Liver (tissue), 9 donors: Measurements from ENCODE around the gene CASTOR1. TPM values are rescaled to one million over a fixed set of nuclear protein-coding genes. Genes with fewer than 3 reads are reported as not detected.

Experiments used
- DNase-seq: peaks from one replicate; pipeline ENCODE4 v3.0.0-alpha.2; 2017; ENCODE audit warnings: low spot score
- H3K27ac ChIP-seq, 2 donors: one replicate each; pipeline ENCODE4 v1.7.0; 2013; ENCODE audit warnings: inconsistent platforms in 2 of 2, low read length in 2 of 2, control low read depth in 1 of 2, low read depth in 1 of 2, mild to moderate bottlenecking in 1 of 2
- H3K27me3 ChIP-seq, 4 donors: one replicate each; pipeline versions ENCODE4 v1.6.1 to v1.7.0; 2013; ENCODE audit warnings: low read length in 3 of 4, inconsistent platforms in 1 of 4, mild to moderate bottlenecking in 1 of 4, moderate library complexity in 1 of 4; ENCODE audit not compliant: control insufficient read depth in 4 of 4, insufficient read depth in 4 of 4
- H3K36me3 ChIP-seq, 4 donors: one replicate each; pipeline versions ENCODE4 v1.6.1 to v1.7.0; 2013; ENCODE audit warnings: low read length in 3 of 4, mild to moderate bottlenecking in 3 of 4, low read depth in 1 of 4, moderate library complexity in 1 of 4; ENCODE audit not compliant: control insufficient read depth in 4 of 4, insufficient read depth in 3 of 4
- H3K4me1 ChIP-seq, 4 donors: one replicate each; pipeline versions ENCODE4 v1.6.1 to v1.7.0; 2013; ENCODE audit warnings: low read length in 3 of 4, mild to moderate bottlenecking in 3 of 4, moderate library complexity in 1 of 4; ENCODE audit not compliant: control insufficient read depth in 4 of 4, insufficient read depth in 4 of 4
- H3K4me3 ChIP-seq, 3 donors: one replicate each; pipeline versions ENCODE4 v1.6.1 to v1.7.0; 2013; ENCODE audit warnings: low read length in 3 of 3, control low read depth in 1 of 3, low read depth in 1 of 3, mild to moderate bottlenecking in 1 of 3
- H3K9ac ChIP-seq, 2 donors: one replicate each; pipeline ENCODE4 v1.7.0; 2013; ENCODE audit warnings: low read length in 2 of 2, mild to moderate bottlenecking in 2 of 2, moderate library complexity in 2 of 2, control low read depth in 1 of 2, low read depth in 1 of 2
- H3K9me3 ChIP-seq, 4 donors: one replicate each; pipeline versions ENCODE4 v1.6.1 to v1.7.0; 2013; ENCODE audit warnings: low read length in 3 of 4; ENCODE audit not compliant: control insufficient read depth in 4 of 4
- FOXA2 ChIP-seq: IDR thresholded peaks from 2 replicates; pipeline ENCODE4 v1.6.1; 2016; ENCODE audit warnings: antibody characterized with exemption
- HNF4A ChIP-seq, 2 donors: conservative IDR thresholded peaks; 2 replicates each; pipeline ENCODE4 v1.6.1; 2016; ENCODE audit warnings: antibody characterized with exemption in 2 of 2, mild to moderate bottlenecking in 2 of 2
- HNF4G ChIP-seq: IDR thresholded peaks from 2 replicates; pipeline ENCODE4 v1.6.1; 2016; ENCODE audit warnings: antibody characterized with exemption
- YY1 ChIP-seq: IDR thresholded peaks from 2 replicates; pipeline ENCODE4 v1.6.1; 2016; ENCODE audit warnings: antibody characterized with exemption, mild to moderate bottlenecking
- WGBS: extraction: QIAGEN DNeasy Blood & Tissue Kit; methylation state at CpG from one replicate; pipeline ENCODE4 v1.1.7; 2013; 5-methylcytosine and 5-hydroxymethylcytosine counted together
- polyA plus RNA-seq, 2 donors: library from polyadenylated mRNA; stranded (reverse) in 1 of 2; unstranded in 1 of 2; fragments of 200-250 nt in 1 of 2; fragments of >200 nt in 1 of 2; fragmentation: Nextera tagmentation in 1 of 2; extraction: Ambion mirVana in 1 of 2; gene quantifications; one replicate each; pipeline versions ENCODE4 v1.2.1 to v1.2.3, GENCODE V29; 2013 to 2015
- total RNA-seq, 2 donors: library from RNA; depleted of rRNA; stranded (reverse); fragments of >200 nt; gene quantifications; one replicate each; pipeline ENCODE4 v1.2.3, GENCODE V29; 2014
- TF ChIP-seq, protein P1 (sequence below): fragments of 150-350 bp; IDR thresholded peaks from 2 replicates; pipeline ENCODE4 v1.5.1; 2017; ENCODE audit warnings: improper control_type of control experiment, low read depth, low read length; ENCODE audit not compliant: missing input control
- TF ChIP-seq, protein P2 (sequence below): IDR thresholded peaks from 2 replicates; pipeline ENCODE4 v1.6.1; 2016; ENCODE audit warnings: antibody characterized with exemption, mild to moderate bottlenecking
- TF ChIP-seq, protein P3 (sequence below): IDR thresholded peaks from 2 replicates; pipeline ENCODE4 v1.6.1; 2016; ENCODE audit warnings: antibody characterized with exemption
- TF ChIP-seq, protein P4 (sequence below): IDR thresholded peaks from 2 replicates; pipeline ENCODE4 v1.6.1; 2016; ENCODE audit warnings: antibody characterized with exemption
- donor health status: healthy.
- donor health status: healthy.
- donor health status: healthy.
- donor health status: healthy.
- donor health status: healthy.

Gene CASTOR1
- total and polyA plus RNA-seq, 4 donors: 1.8 to 5.4 (median 2.4) TPM

DNA sequence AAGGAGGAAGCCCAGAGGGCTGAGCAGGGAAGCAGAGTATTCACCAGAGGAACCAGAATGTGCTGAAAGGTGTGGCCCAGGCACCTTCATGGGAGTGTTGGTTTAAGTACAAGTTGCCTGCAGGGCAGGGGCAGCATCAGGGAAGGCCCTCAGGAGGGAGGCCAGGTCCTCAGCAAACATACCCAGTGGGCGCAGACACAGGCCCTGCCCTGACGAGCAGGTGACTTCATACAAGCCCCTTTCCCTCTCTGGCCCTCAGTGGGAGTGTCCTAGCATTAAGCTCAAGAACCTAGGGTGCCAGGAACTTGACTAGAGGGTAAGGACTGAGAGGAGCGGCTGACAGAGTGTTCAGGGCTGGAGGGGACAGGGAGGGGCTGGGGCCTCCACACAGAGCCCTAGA lies 7.5 kb upstream of the CASTOR1 start:
- Histone ChIP-seq H3K4me1 (peaks cover 0 to 3% (median 0%) of the 10 kb centered on the region in 4 donors), H3K9ac (no peak overlapping the region), H3K36me3 (peaks cover 11 to 70% (median 24%) of the 10 kb centered on the region in 4 donors), H3K4me3 (no peak overlapping the region), H3K27ac (no peak overlapping the region), H3K9me3 (no peaks in the 10 kb centered on the region), H3K27me3 (no peaks in the 10 kb centered on the region)
- DNase-seq: no peak
- 93% methylated on average over 3 of the region's 3 CpGs for WGBS
- TF ChIP-seq FOXA2: no peak
- TF ChIP-seq HNF4A (conservative IDR thresholded peaks at IDR 0.05): no peak
- TF ChIP-seq, protein P1, sequence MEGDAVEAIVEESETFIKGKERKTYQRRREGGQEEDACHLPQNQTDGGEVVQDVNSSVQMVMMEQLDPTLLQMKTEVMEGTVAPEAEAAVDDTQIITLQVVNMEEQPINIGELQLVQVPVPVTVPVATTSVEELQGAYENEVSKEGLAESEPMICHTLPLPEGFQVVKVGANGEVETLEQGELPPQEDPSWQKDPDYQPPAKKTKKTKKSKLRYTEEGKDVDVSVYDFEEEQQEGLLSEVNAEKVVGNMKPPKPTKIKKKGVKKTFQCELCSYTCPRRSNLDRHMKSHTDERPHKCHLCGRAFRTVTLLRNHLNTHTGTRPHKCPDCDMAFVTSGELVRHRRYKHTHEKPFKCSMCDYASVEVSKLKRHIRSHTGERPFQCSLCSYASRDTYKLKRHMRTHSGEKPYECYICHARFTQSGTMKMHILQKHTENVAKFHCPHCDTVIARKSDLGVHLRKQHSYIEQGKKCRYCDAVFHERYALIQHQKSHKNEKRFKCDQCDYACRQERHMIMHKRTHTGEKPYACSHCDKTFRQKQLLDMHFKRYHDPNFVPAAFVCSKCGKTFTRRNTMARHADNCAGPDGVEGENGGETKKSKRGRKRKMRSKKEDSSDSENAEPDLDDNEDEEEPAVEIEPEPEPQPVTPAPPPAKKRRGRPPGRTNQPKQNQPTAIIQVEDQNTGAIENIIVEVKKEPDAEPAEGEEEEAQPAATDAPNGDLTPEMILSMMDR: no peak

DNA sequence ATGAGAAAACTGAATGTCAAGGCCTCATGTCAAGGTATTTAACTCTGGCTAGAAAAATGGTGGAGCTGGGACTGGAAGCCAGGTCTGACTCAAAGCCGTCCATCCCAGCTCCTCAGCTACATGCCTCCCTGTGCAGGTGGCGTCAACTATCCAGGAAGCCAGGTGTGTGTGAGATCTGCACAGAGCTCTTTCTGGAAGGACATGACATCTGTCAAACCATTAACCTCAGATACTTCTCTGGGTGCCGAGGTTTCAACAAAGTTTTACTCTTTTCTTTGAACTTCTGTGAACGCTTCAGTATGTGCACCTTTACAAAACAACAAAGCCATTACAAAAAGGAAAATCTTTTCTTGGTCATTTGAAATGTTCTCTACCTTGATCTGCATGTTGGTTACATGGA lies 7.0 kb upstream of the CASTOR1 start:
- Histone ChIP-seq H3K9me3 (no peaks in the 10 kb centered on the region), H3K27ac (no peak overlapping the region), H3K4me3 (no peak overlapping the region), H3K36me3 (peaks cover 11 to 69% (median 23%) of the 10 kb centered on the region in 4 donors), H3K4me1 (peaks cover 2 to 5% (median 4%) of the 10 kb centered on the region in 4 donors), H3K27me3 (no peaks in the 10 kb centered on the region), H3K9ac (no peak overlapping the region)
- 95% methylated on average over 4 of the region's 4 CpGs for WGBS
- no peak for DNase-seq
- TF ChIP-seq HNF4G: no peak
- TF ChIP-seq, protein P2, sequence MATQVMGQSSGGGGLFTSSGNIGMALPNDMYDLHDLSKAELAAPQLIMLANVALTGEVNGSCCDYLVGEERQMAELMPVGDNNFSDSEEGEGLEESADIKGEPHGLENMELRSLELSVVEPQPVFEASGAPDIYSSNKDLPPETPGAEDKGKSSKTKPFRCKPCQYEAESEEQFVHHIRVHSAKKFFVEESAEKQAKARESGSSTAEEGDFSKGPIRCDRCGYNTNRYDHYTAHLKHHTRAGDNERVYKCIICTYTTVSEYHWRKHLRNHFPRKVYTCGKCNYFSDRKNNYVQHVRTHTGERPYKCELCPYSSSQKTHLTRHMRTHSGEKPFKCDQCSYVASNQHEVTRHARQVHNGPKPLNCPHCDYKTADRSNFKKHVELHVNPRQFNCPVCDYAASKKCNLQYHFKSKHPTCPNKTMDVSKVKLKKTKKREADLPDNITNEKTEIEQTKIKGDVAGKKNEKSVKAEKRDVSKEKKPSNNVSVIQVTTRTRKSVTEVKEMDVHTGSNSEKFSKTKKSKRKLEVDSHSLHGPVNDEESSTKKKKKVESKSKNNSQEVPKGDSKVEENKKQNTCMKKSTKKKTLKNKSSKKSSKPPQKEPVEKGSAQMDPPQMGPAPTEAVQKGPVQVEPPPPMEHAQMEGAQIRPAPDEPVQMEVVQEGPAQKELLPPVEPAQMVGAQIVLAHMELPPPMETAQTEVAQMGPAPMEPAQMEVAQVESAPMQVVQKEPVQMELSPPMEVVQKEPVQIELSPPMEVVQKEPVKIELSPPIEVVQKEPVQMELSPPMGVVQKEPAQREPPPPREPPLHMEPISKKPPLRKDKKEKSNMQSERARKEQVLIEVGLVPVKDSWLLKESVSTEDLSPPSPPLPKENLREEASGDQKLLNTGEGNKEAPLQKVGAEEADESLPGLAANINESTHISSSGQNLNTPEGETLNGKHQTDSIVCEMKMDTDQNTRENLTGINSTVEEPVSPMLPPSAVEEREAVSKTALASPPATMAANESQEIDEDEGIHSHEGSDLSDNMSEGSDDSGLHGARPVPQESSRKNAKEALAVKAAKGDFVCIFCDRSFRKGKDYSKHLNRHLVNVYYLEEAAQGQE: no peak

DNA sequence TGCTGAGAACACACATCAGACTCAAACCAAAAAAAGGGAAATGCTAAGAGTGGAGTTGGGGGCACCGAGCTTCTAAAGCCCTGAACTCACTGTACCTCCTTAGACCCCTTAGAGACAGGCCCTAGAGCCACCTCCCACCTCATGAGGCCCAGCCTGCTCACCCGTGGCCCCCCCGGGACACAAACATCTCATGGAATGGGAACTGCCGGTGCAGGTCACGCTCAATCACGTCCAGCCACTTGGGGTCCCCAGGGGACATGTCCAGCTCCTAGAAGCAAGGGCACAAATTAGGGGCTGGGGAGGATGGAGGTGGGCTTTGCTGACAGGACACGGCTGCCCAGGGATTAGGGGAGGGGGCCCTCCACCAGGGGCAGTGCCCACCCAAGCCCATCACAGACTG lies 6.3 kb upstream of the CASTOR1 start:
- no peaks in the 10 kb centered on the region for H3K9me3 ChIP-seq
- WGBS: 92% methylated on average over 7 of the region's 7 CpGs
- H3K27ac ChIP-seq: no peak overlapping the region
- TF ChIP-seq, protein P3, sequence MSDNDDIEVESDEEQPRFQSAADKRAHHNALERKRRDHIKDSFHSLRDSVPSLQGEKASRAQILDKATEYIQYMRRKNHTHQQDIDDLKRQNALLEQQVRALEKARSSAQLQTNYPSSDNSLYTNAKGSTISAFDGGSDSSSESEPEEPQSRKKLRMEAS: no peak
- TF ChIP-seq, protein P4, sequence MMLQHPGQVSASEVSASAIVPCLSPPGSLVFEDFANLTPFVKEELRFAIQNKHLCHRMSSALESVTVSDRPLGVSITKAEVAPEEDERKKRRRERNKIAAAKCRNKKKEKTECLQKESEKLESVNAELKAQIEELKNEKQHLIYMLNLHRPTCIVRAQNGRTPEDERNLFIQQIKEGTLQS: no peak
- TF ChIP-seq HNF4A (conservative IDR thresholded peaks at IDR 0.05) (no peak), YY1 (no peak)
- TF ChIP-seq, protein P2: no peak
- H3K36me3 ChIP-seq: peaks cover 11 to 63% (median 20%) of the 10 kb centered on the region in 4 donors
- H3K4me1 ChIP-seq: peaks cover 4 to 12% (median 9%) of the 10 kb centered on the region in 4 donors
- DNase-seq: no peak
- H3K27me3 ChIP-seq: no peaks in the 10 kb centered on the region
- H3K4me3 ChIP-seq: no peak overlapping the region
- H3K9ac ChIP-seq: no peak overlapping the region
